SK-N-MC (cell line): ENCODE results near the gene SERPINE1.

ENCODE experiments used
- EZH2 ChIP-seq: fragments of 200-600 bp; sonication (generic); IDR thresholded peaks from one replicate; pipeline ENCODE4 v1.6.1; 2017; ENCODE audit warnings: antibody characterized with exemption
- FOXP2 ChIP-seq: optimal IDR thresholded peaks from 2 replicates; pipeline ENCODE3; 2011; ENCODE audit warnings: mild to moderate bottlenecking, moderate library complexity; ENCODE audit not compliant: insufficient read depth; ENCODE audit errors: extremely low read length, control extremely low read depth
- POLR2AphosphoS5 ChIP-seq: IDR thresholded peaks from 2 replicates; pipeline ENCODE4 v1.6.1; 2012; ENCODE audit warnings: mild to moderate bottlenecking, low read depth, low read length, borderline replicate concordance

- TF ChIP-seq EZH2, result no peak
- TF ChIP-seq POLR2AphosphoS5, result no peak
- TF ChIP-seq FOXP2, result no peak
Observed at GRCh38 chr7:101171442-101171837, 44.5 kb downstream of the SERPINE1 start.
